AG08396 (cell line): ENCODE measurements around the gene GSN.

Experiments used
- DNase-seq: peaks from one replicate; pipeline ENCODE4 v3.0.0; 2012; ENCODE audit warnings: low spot score, mixed read lengths

Gene GSN

GRCh38 chr9:121246821-121247561, 21.0 kb upstream of the GSN start:
- DNase-seq: peak; percentile 49

DNA sequence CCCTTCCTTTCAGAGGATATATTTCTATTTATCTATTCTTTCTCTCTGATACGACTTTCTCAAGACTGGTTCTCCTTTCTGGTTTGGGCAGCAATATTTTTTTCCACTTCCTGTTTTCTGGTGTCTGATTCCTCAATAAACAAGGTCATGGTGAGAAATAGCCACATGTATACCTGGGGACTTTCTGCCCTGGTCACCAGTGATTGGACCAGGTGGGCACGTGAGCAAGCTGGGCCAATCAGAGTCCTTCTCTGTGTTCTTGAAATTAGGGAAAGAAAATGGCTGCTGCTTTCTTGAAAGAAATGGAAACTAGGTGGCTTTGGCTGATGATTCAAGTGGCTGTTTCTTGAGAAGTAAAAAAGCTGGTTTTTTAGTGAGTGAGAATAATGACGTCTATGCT, 18.4 kb upstream of the GSN start:
- no peak for DNase-seq

DNA sequence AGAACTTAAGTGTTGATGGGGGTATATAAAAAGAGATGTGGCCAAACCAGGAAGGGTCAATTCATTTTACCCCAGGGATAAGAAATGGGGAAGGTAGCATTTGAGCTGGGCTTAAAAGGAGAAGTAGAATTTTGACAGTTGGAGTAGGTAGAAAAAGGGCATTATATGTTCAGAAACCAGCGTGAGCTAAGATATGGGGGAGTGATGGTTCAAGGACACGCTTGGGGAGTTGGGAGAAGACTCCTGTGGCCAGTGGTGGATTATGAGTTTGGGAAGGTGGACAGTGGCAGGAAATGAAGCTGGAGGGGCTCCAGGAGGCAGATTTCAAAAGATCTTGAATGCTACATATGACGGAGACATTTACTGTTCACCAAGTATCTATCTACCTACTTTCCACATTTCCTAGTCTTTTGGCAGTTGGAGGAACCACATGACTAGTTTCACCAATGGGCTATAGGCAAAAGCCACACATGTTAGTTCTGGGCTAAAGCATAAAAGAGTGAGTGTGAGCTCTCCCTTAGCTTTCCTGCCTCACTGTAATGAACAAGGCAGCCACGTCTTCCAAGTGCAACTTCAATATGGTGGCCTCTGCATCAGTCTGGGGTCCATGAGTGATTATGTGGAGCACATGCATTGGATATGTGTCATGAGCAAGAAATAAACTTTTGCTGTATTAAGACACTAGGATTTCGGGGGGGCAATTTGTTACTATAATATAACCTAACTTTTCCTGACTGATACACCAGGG, 15.7 kb upstream of the GSN start:
- DNase-seq: no peak

- no peak for DNase-seq
Observed at GRCh38 chr9:121253162-121253561, 14.8 kb upstream of the GSN start.

- DNase-seq: no peak
Observed at GRCh38 chr9:121253821-121254501, 14.0 kb upstream of the GSN start.

- no peak for DNase-seq
Observed at GRCh38 chr9:121259498-121259897, 8.5 kb upstream of the GSN start.

- no peak for DNase-seq
Observed at GRCh38 chr9:121259935-121260334, 8.0 kb upstream of the GSN start.

GRCh38 chr9:121260457-121261106, 7.4 kb upstream of the GSN start:
- no peak for DNase-seq

- no peak for DNase-seq
Observed at GRCh38 chr9:121261107-121261460, 6.9 kb upstream of the GSN start.

DNA sequence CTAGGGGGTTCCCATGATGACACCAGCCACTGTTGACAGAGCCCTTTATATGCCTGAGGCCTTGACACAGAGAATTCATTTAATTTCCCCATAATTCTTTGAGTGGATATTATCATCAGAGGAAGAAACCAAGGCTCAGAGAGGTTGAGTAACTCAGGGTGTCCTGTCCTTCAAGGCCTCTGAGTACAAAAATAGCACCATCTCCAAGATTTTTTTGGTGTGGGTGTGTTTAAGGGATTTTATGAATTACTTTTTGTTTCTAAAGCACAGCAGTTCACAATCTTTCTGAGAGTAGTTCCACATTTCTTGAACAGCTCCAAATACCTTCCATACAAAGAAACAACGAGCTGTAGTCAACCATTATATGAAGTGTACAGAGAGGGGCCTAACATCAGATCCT, 6.2 kb upstream of the GSN start:
- no peak for DNase-seq

DNA sequence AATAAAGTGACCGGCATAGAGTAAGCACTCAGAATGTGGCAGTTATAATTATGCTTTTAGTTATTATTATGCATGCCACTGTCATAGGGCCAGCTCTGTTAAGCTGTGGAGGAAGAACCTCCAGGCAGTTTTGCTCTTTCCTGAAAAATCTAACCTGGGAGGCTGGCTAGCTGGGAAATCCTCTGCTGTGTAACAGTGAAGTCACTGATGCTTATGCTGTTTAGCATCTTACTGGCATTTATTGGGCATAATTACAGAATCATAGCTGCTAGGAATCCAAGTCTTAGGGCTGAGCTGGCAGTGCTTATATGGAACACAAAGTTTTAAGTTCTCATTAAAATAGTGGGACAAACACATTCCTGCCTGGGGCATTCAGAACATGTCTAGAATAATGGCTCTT, 5.5 kb upstream of the GSN start:
- no peak for DNase-seq

DNA sequence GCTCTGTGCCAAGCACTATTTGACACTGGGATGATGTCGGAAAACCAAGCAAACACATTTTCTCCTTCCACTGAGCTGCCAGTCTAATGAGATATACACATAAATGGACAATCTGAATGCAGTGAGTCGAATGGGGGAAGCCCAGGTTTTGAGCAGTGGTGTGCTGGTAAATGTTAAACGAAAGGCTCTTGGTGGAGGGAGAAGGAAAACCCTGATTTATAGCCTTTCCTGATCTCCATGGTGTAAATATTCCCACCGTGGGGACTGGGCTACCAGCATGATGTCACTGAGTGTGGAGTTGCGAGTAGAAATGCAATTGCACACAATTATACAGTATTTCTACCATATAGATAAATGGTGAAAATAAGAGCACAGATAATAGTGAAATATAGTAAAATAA, 5.0 kb upstream of the GSN start:
- DNase-seq: no peak

DNA sequence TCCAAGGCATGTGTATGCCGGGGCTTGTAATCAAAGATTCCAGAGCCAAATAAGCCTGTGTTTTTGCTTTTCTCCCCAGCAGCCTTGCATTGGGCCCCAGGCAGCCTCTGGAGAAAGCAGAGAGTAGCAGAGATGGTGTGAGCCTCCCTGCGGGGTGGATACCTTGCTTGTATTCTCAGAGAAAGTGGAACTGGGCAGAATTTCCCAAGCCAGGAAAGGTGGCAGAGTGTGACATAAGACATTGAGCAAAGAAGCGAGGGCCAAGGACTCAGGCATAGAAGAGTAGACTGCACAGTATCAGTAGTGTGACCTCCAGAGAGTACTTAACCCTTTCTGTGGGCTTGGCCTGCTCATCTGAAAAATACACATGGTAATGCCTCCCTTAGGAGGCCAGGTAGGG, 1.6 kb upstream of the GSN start:
- DNase-seq: no peak

DNA sequence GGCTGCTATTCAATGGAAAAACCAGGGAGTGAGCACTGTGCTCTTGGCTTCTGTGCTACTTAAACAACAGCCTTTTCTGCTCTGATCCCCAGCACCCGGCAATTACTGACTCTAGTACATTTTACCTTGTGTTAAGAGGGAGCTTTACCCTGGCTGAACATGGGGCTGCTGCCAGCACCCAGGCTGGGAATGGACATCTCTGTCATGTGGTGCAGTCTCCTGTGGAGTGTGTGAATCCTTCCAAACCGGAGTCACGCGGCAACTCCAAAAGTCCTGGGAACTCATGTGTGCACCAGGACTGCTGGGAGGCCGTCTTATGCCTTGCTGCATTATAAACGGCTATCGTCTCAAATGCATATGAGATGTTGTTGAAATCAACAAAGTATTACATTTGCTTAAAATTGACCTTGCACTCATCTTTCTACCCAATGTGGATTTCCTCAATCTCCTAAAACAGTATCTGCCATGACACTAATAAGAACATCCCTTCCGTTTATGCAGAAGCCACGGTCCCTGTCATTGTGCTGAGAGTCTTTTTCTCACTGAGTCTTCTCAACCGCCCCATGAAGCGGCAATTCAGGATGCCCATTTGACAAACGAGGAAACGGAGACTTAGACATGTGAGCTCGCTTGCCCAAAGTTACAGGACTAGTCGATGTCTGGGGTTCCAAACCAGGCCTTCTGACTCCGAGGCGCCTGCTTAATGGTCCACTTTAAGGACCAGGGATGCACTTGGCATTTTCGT, 884 bp upstream of the GSN start:
- DNase-seq: no peak

DNA sequence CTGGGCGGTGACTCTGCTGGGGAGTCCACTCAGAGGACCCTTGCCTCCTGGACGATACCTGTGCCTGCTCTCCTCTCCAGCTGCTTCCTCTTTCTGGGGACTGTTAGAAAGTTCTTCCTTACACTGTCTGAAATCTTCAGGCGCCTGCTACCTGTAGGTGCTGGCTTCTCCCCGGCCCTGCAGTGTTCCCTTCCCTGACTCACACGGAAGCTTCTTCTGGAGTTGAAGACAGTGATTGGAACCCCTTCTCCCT, 562 bp downstream of the GSN start:
- no peak for DNase-seq

DNA sequence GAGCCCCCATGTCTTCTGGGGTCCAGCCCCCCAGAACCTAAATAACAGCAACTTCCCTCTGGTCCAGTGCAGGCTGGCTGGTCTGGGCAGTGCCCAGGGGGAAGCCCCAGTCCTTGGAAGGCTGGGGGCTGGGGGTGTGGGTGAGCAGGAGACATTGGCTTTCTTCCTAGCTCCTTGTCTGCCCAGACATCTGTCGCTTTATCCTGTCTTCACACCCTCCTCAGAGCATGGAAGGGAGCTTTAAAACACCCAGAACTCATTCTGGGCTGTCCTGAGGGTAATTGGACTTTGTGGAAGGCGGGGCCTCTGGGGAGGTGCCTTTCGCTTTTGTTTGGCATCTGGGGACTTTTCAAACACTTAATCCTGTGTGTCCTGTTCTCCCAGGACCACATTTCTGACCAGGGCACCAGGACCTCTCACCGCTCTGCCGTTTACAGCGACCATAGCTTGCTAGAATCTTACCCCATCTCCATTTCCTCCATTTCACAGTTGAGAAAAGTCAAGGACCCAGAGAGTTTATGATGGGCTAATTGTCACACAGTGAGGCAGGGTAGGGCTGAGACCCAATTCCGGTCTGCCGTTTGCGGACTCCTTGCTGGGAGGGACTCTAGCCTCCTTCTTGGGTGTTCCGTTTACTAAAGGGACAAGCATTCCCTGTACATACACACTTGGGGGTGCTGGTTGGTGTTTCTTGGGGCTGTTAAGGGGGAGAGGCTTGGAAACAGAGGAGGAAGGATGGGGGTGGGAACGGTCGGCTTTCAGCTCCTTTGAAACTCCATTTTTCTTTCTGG, 1.1 kb downstream of the GSN start:
- peak; percentile 48 for DNase-seq

- DNase-seq: no peak
Observed at GRCh38 chr9:121269642-121270254, 1.8 kb downstream of the GSN start.

- peak; percentile 63 for DNase-seq
Observed at GRCh38 chr9:121271368-121272341, 3.7 kb downstream of the GSN start.

DNA sequence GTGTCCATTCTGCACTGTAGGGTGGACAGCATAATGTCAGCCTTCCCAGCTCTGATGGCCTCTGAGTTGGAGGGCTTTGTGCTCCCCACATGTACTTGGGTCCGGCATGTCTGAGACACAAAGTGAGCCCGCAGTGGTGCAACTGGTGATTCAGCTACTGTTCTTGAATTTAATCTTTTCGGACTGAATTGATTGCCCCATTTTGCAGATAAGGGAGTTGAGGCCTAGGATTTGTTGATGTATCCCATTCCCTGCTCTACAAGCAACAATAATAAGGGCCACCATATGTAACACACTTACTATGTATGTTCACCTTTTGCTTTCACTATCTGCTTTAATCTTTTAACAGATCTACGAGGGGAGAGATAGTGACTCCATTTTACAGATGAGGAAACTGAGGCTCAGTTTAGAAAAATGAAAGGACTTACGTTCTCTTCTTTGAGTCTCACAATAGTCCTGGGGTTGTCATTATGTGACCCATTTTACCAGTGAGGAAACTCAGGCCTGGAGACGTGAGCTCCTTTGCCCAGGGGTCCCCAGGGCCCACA, 4.5 kb downstream of the GSN start:
- DNase-seq: no peak
